Neural progenitor cell (in vitro differentiated cells): ENCODE results near the gene IL36RN. TPM values are rescaled to one million over a fixed set of nuclear protein-coding genes. Genes with fewer than 3 reads are reported as not detected.

Experiments
- DNase-seq: peaks from one replicate; pipeline ENCODE4 v3.0.0-alpha.2; 2016; ENCODE audit warnings: low spot score
- H2AFZ ChIP-seq: fragments of 200-600 bp; sonication (generic); replicated peaks from 2 replicates; pipeline ENCODE4 v1.6.1; 2016; ENCODE audit warnings: antibody characterized with exemption
- H3F3A ChIP-seq: fragments of 200-600 bp; sonication (generic); 2 replicates; pipeline ENCODE4 v1.6.1; 2016; ENCODE audit warnings: antibody characterized with exemption, low read depth
- H3K27ac ChIP-seq: fragments of 200-600 bp; sonication (generic); 2 replicates; pipeline ENCODE4 v1.5.1; 2016; ENCODE audit warnings: mild to moderate bottlenecking
- H3K27me3 ChIP-seq: fragments of 200-600 bp; sonication (generic); 2 replicates; pipeline ENCODE4 v1.6.1; 2016; ENCODE audit warnings: mild to moderate bottlenecking, moderate library complexity
- H3K36me3 ChIP-seq: fragments of 200-600 bp; sonication (generic); 2 replicates; pipeline ENCODE4 v1.5.1; 2016
- H3K4me1 ChIP-seq: fragments of 200-600 bp; sonication (generic); 2 replicates; pipeline ENCODE4 v1.6.1; 2016; ENCODE audit warnings: mixed run types
- H3K4me2 ChIP-seq: fragments of 200-600 bp; sonication (generic); 2 replicates; pipeline ENCODE4 v1.6.1; 2016
- H3K4me3 ChIP-seq: fragments of 200-600 bp; sonication (generic); 2 replicates; pipeline ENCODE4 v1.5.1; 2016
- H3K79me2 ChIP-seq: fragments of 200-600 bp; sonication (generic); 2 replicates; pipeline ENCODE4 v1.6.1; 2016; ENCODE audit warnings: low read depth
- H3K9ac ChIP-seq: fragments of 200-600 bp; sonication (generic); 2 replicates; pipeline ENCODE4 v1.6.1; 2016
- H3K9me3 ChIP-seq: fragments of 200-600 bp; sonication (generic); 2 replicates; pipeline ENCODE4 v1.5.1; 2016; ENCODE audit warnings: low read depth
- H4K20me1 ChIP-seq: fragments of 200-600 bp; sonication (generic); 2 replicates; pipeline ENCODE4 v1.6.1; 2016; ENCODE audit warnings: low read depth
- H3K27ac Mint-ChIP-seq: 3 replicates; pipeline ENCODE4 v1.8.0; 2021; ENCODE audit warnings: mixed read lengths
- H3K27me3 Mint-ChIP-seq: 2 replicates; pipeline ENCODE4 v1.8.0; 2022; ENCODE audit warnings: low read depth, mild to moderate bottlenecking, inconsistent platforms, moderate library complexity, mixed read lengths; ENCODE audit not compliant: insufficient read depth
- H3K36me3 Mint-ChIP-seq: 3 replicates; pipeline ENCODE4 v1.8.0; 2021; ENCODE audit warnings: mixed read lengths
- H3K4me1 Mint-ChIP-seq: 3 replicates; pipeline ENCODE4 v1.8.0; 2021; ENCODE audit warnings: mixed read lengths
- H3K4me3 Mint-ChIP-seq: 3 replicates; pipeline ENCODE4 v1.8.0; 2021; ENCODE audit warnings: mild to moderate bottlenecking, moderate library complexity, mixed read lengths
- H3K9me3 Mint-ChIP-seq: 3 replicates; pipeline ENCODE4 v1.8.0; 2020; ENCODE audit warnings: mixed read lengths
- EZH2 ChIP-seq: fragments of 200-600 bp; sonication (generic); IDR thresholded peaks from 2 replicates; pipeline ENCODE4 v1.6.1; 2017; ENCODE audit warnings: antibody characterized with exemption, mild to moderate bottlenecking, moderate library complexity
- EZH2phosphoT487 ChIP-seq: fragments of 200-600 bp; sonication (generic); IDR thresholded peaks from 2 replicates; pipeline ENCODE4 v1.6.1; 2017; ENCODE audit warnings: antibody characterized with exemption
- total RNA-seq: library from RNA; depleted of rRNA; stranded (reverse); fragments of >200 nt; gene quantifications from 2 replicates; pipeline ENCODE4 v1.2.3, GENCODE V29; 2015; ENCODE audit warnings: low replicate concordance
- TF ChIP-seq, protein P1 (sequence below): fragments of 200-600 bp; sonication (generic); IDR thresholded peaks from 2 replicates; pipeline ENCODE4 v1.5.1; 2017; ENCODE audit warnings: antibody characterized with exemption, mild to moderate bottlenecking

The IL36RN gene
- total RNA-seq, 1 donor from 2014 or later: not detected

GRCh38 chr2:113058411-113058994, 495 bp upstream of the IL36RN start:
- DNase-seq: no peak
- Histone ChIP-seq H3K27ac (no peak overlapping the region), H3K27me3 (no peaks in the 10 kb centered on the region), H3K36me3 (no peaks in the 10 kb centered on the region), H3K4me2 (no peak overlapping the region), H3K4me3 (no peak overlapping the region), H3K79me2 (no peaks in the 10 kb centered on the region), H3K9me3 (peaks cover 5% of the 10 kb centered on the region), H3K9ac (no peak overlapping the region), H2AFZ (no peak overlapping the region), H3K4me1 (no peaks in the 10 kb centered on the region), H3F3A (no peaks in the 10 kb centered on the region), H4K20me1 (no peaks in the 10 kb centered on the region)
- Mint-ChIP-seq H3K4me3 (no peak overlapping the region), H3K27me3 (peaks cover 9% of the 10 kb centered on the region), H3K4me1 (peaks cover 12% of the 10 kb centered on the region), H3K36me3 (no peaks in the 10 kb centered on the region), H3K9me3 (peaks cover 17% of the 10 kb centered on the region), H3K27ac (no peak overlapping the region)
- TF ChIP-seq, protein P1, sequence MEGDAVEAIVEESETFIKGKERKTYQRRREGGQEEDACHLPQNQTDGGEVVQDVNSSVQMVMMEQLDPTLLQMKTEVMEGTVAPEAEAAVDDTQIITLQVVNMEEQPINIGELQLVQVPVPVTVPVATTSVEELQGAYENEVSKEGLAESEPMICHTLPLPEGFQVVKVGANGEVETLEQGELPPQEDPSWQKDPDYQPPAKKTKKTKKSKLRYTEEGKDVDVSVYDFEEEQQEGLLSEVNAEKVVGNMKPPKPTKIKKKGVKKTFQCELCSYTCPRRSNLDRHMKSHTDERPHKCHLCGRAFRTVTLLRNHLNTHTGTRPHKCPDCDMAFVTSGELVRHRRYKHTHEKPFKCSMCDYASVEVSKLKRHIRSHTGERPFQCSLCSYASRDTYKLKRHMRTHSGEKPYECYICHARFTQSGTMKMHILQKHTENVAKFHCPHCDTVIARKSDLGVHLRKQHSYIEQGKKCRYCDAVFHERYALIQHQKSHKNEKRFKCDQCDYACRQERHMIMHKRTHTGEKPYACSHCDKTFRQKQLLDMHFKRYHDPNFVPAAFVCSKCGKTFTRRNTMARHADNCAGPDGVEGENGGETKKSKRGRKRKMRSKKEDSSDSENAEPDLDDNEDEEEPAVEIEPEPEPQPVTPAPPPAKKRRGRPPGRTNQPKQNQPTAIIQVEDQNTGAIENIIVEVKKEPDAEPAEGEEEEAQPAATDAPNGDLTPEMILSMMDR: no peak
- no peak for TF ChIP-seq EZH2
- no peak for TF ChIP-seq EZH2phosphoT487

GRCh38 chr2:113060396-113060795, 1.4 kb downstream of the IL36RN start:
- Histone ChIP-seq H3K9me3 (peaks cover 2% of the 10 kb centered on the region), H2AFZ (no peak overlapping the region), H3K4me3 (no peak overlapping the region), H3K4me1 (no peaks in the 10 kb centered on the region), H3F3A (no peaks in the 10 kb centered on the region), H4K20me1 (no peaks in the 10 kb centered on the region), H3K9ac (no peak overlapping the region), H3K27me3 (no peaks in the 10 kb centered on the region), H3K4me2 (no peak overlapping the region), H3K36me3 (no peaks in the 10 kb centered on the region), H3K27ac (no peak overlapping the region), H3K79me2 (no peaks in the 10 kb centered on the region)
- H3K4me3 Mint-ChIP-seq: no peak overlapping the region
- TF ChIP-seq EZH2phosphoT487: no peak
- no peak for TF ChIP-seq EZH2
- TF ChIP-seq, protein P1: no peak
- no peak for DNase-seq
- peaks cover 11% of the 10 kb centered on the region for H3K9me3 Mint-ChIP-seq
- peaks cover 12% of the 10 kb centered on the region for H3K4me1 Mint-ChIP-seq
- no peak overlapping the region for H3K27ac Mint-ChIP-seq
- H3K27me3 Mint-ChIP-seq: peaks cover 10% of the 10 kb centered on the region
- no peaks in the 10 kb centered on the region for H3K36me3 Mint-ChIP-seq

DNA sequence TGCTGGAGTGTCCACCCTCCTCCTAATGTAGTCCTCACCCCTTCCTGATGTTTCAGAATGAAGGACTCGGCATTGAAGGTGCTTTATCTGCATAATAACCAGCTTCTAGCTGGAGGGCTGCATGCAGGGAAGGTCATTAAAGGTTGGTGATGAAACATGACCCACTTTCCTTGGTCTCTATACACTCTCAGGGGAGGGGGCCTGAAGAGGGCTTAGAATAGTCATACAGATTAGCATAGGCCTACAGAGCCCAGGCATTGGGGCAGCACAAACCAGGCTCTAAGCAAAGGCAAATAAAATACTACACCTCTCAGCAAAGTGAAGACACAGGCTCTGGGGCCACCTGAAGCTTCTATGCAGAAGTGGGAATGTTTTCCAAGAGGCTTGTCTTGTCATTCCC, 1.8 kb downstream of the IL36RN start:
- Histone ChIP-seq H3K27me3 (no peaks in the 10 kb centered on the region), H3K9ac (no peak overlapping the region), H2AFZ (no peak overlapping the region), H3K4me3 (no peak overlapping the region), H4K20me1 (no peaks in the 10 kb centered on the region), H3K27ac (no peak overlapping the region), H3K4me1 (no peaks in the 10 kb centered on the region), H3K79me2 (no peaks in the 10 kb centered on the region), H3K4me2 (no peak overlapping the region), H3F3A (no peaks in the 10 kb centered on the region), H3K36me3 (no peaks in the 10 kb centered on the region), H3K9me3 (no peaks in the 10 kb centered on the region)
- TF ChIP-seq EZH2 (no peak), EZH2phosphoT487 (no peak)
- H3K36me3 Mint-ChIP-seq: no peaks in the 10 kb centered on the region
- no peak for DNase-seq
- H3K4me3 Mint-ChIP-seq: no peak overlapping the region
- H3K27me3 Mint-ChIP-seq: peaks cover 10% of the 10 kb centered on the region
- H3K4me1 Mint-ChIP-seq: peaks cover 12% of the 10 kb centered on the region
- H3K27ac Mint-ChIP-seq: no peak overlapping the region
- peaks cover 7% of the 10 kb centered on the region for H3K9me3 Mint-ChIP-seq

DNA sequence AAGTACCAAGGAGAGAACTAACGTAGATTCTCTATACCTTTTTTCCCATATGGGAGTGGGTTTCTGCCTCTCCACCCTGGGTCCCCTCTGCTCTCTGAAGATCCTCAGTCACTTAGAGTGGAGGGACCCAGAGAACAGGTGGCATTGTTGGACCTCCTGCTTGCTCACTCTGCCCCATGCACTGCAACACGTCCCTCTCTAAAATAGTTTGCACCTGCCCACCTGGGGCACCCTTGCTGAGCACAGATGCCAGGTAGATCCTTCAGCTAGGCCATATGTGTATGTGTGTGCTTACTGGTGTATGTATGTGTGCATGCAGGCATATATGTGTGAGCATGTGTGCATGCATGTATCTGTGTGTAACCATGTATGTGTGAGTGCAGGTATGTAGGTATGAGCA, 2.2 kb downstream of the IL36RN start:
- H3K9ac ChIP-seq: no peak overlapping the region
- TF ChIP-seq, protein P1: no peak
- no peak for TF ChIP-seq EZH2
- no peak for TF ChIP-seq EZH2phosphoT487
- H3K36me3 ChIP-seq: no peaks in the 10 kb centered on the region
- no peaks in the 10 kb centered on the region for H3K27me3 ChIP-seq
- H3F3A ChIP-seq: no peaks in the 10 kb centered on the region
- no peaks in the 10 kb centered on the region for H3K79me2 ChIP-seq
- no peaks in the 10 kb centered on the region for H3K9me3 ChIP-seq
- Mint-ChIP-seq H3K36me3 (no peaks in the 10 kb centered on the region), H3K9me3 (peaks cover 4% of the 10 kb centered on the region), H3K4me1 (peaks cover 12% of the 10 kb centered on the region), H3K4me3 (peak overlapping the region; percentile 22), H3K27me3 (peaks cover 9% of the 10 kb centered on the region), H3K27ac (peak overlapping the region; percentile 50)
- H3K4me1 ChIP-seq: no peaks in the 10 kb centered on the region
- DNase-seq: no peak
- H3K27ac ChIP-seq: no peak overlapping the region
- no peak overlapping the region for H2AFZ ChIP-seq
- no peak overlapping the region for H3K4me2 ChIP-seq
- no peak overlapping the region for H3K4me3 ChIP-seq
- no peaks in the 10 kb centered on the region for H4K20me1 ChIP-seq
